ENCODE measurements around the gene SV2C.

SV2C gene

DNA sequence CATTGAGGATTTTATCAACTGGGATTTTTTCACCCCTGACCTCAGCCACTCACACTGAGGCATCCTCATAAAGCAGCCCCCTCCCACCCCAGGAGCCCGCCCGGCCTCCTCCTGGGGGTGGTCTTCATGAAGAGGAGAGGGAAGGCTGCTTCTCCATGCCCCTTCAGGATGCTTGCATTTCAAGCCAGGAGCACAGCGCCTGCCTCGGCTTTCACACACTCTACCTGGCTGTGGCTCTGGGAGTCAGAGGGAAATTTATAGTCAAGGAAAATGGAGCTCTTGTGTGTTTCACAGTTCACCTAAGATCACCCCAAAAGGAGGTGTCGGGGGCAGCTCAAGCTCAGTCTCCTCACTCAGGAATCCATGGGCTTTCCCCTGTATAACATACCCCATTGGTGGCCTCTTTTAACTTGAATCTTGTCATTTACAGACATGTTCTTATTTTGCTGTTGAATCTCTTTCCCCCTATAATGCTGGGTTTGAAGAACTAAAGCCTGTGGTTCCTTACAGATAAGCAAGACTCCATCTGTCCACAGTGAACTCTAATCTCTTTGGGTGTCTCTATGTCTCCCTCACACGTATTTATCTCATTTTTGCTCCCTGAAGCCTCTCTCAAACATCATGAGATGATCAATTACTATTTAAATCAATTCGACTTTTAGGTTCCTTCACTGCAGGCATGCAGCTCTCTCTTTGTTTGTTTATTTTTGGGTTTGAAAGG is 297.3 kb downstream of the SV2C start:
- DNase-seq (ENCODE audit: low read depth): no peak

DNA sequence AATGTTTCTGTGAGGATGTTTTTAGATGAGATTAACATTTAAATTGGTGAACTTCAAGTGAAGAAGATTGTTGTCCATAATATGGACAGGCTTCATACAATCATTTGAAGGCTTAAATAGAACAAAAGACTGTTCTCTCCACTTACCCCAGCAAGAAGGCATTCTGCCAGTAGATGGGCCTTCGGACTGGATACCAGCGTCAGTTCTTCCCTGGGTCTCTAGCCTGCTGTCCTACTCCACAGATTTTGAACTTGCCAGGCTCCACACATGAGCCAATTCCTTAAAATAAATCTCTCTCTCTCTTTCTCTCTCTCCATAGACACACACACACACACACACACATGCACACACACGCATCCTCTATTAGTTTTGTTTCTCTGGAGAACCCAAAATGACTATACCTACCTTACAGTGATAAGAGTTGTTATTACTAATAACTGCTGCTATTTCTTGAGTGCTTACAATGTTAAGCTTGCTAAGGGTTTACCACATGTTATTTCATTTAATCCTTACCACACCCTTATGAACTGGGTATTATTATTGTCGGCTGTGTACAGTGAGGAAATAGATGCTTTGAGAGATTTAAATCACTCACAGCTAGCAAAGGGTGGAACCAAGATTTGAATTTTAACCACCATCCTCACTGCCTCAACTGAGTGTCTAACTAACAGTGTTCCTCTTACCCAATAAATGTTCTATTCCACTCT is 300.1 kb downstream of the SV2C start:
- no peak for DNase-seq (ENCODE audit: low read depth)

DNA sequence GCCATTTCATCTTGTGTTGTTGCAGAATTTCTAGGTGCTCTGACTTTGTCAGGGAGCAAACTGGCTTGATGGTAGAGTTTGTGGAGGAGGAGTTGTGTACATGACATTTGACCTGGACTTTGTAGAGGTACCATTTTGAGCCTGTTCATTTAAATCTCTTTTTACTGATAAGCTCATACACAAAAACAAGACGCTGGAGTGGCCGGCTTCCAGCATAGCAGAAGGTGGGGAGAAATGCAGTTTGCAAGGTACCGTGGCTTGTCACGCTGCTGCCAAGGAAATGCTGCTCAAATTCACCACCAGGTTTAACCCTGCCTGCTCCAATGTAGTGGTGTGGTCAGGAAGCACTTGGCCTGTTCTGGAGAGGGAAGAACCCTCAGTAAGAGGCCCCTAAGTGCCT is 301.0 kb downstream of the SV2C start:
- DNase-seq (ENCODE audit: low read depth): no peak

DNA sequence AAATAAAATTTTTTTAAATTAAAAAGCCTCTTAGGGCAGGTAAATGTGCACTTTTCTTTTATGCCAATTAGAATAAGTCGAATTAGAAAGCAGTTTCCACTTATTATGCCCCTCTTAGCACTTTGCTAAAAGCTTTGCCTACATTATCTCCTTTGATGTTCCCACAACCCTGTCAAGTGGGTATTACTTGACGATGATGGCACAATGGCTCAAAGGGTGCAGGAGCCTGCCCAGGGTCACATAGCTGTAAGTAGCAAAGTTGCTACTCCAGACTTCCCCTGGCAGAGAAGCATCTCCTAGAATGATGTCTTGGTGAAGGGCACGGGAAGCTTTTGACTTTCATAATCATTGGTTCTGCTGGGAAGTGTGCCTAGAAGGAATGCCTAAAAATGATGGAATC is 301.5 kb downstream of the SV2C start:
- DNase-seq (ENCODE audit: low read depth): no peak

DNA sequence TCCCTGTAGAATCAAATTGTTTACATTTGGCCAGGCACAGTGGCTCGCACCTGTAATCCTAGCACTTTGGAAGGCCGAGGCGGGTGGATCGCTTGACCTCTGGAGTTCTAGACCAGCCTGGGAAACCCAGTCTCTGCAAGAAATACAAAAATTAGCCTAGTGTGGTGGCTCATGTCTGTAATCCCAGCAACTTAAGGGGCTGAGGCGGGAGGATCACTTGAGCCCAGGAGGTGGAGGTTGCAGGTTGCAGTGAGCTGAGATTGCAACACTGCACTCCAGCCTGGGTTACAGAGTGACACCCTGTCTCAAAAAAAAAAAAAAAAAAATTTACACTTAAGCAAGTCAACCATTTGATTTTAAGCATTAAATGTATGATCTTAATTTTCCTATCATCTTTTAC is 302.4 kb downstream of the SV2C start:
- DNase-seq (ENCODE audit: low read depth): no peak

DNA sequence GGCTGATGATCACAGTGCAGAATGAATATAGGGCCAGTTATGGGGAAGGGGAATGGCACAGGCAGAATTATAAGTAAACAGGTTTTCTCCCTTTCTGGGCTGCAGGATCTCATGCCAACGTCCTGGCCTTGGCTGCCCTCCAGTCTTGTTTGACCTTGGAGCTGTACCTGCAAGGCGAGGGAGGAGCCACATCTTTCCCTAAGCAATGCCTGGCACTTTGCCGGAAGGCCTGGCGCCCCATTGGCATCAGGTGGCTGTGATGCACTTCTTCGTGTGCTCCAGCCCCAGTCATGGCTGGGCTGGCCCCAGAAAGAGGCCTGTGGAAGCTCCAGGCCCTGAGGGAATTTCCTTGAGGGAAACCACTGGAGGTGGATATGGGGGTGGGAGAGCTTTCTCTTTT is 303.2 kb downstream of the SV2C start:
- DNase-seq (ENCODE audit: low read depth): no peak

DNA sequence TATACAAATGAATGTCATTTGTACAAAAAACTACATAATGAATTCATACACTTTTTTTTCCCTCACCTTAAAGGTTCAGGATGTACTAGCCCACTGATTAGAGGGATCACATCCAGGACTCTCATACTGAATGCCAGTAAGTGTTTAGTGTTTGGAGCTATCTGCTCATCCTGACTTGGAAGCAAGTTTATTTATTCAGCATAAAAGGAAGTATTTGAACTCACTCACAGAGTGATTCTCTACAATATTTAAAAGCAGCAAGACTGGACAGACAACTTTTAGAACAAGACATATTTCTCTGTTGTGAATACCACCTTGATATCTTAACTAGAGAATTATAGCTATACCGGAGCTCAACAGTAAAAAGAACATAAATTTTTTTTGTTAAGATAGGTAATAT is 305.1 kb downstream of the SV2C start:
- DNase-seq (ENCODE audit: low read depth): no peak

DNA sequence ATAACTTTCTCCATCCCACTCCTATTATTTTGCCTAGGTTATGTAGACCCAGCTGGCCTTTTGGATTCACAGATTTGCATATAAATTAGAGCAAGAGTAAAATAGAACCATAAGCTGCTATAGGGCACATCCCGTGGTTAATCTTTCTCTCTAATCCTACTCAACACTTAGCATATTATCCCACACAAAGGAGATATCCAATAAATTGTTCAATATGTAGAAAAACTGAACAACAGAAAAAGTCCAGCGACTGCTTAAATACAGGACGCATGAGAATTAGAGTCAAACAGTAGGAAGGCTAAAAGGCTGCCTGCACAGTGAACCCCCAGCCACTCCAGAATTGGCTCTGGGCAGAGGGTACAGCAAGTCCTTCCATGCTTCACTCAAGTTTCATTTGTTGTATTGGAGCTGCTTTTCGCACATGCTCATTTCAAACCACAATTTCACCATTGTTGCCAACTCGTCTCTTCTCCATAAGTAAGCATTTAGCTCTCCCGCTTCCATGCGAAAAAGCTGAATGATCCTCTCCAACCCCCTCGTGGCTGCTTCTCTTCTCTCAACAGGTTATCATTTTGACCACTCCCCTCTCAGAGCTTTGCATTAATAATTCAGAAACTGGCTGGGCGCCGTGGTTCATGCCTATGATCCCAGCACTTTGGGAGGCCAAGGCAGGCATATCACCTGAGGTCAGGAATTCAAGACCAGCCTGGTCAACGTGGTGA is 305.8 kb downstream of the SV2C start:
- no peak for DNase-seq (ENCODE audit: low read depth)

DNA sequence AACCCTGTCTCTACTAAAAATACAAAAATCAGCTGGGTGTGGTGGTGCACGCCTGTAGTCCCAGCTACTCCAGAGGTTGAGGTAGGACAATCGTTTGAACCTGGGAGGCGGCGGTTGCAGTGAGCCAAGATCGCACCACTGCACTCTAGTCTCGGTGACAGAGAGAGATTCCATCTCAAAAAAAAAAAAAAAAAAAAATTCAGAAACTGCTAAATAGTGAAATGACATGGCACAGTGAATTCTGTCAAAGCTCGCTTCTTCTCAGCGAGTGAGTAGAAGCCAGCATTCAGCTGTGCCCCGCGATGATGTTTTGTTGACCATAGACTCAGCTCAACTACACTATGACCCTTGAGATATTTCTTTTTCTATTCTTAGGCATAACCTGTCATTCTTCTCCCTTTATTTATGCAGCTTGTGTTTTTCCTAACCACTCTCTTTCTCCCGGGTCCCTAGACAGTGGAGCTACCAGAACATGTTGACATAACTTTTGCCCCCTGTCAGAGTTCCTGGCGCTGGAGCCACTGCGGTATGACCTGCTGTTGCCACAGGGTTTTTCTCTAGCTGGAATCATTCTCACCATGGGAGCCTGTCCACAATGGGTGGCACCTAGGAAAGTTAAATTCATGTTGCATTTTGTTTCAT is 306.5 kb downstream of the SV2C start:
- no peak for DNase-seq (ENCODE audit: low read depth)

DNA sequence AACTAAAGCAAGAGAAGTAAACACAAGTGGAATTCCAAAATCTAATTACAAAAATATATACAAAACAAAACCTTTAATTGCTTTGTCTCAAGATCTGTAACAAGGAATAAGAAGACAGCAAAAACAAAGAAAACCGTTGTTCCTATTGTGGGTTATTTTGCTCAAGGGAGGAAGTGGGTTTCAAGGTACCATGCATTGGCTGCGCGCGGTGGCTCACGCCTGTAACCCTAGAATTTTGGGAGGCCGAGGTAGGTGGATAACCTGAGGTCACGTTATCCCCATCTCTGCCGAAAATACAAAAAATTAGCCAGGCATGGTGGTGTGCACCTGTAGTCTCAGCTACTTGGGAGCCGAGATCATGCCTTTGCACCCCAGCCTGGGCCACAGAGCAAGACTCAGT is 307.8 kb downstream of the SV2C start:
- DNase-seq (ENCODE audit: low read depth): no peak

DNA sequence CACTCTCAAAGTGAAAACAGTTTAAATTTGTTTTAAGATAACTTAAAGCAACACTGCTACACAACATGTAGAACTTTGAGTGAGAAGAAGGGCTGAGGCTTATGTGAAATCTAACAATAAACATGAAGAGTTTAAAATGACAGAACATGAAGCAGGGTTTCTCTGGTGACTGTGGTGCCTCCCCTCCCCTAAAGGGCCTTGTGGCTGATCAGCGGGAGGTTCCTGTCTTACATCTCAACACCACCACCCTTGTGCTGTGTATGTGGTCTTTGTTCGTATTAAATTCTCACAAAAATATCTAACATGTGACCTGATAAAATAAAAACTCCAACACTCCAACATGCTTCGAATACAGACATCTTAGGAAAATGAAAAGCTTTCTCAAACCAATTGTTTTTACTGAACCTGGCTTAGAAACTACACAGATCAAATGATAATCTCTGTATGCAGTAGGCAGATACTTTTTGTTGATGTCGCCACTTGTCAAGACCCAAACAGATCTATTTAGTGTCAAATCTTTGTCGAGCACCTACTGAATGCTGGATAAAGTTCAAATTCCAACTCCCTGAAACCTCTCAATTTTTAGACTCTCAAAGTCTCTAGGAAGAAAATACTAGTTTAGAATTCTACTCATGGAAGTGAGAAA is 310.0 kb downstream of the SV2C start:
- no peak for DNase-seq (ENCODE audit: low read depth)

DNA sequence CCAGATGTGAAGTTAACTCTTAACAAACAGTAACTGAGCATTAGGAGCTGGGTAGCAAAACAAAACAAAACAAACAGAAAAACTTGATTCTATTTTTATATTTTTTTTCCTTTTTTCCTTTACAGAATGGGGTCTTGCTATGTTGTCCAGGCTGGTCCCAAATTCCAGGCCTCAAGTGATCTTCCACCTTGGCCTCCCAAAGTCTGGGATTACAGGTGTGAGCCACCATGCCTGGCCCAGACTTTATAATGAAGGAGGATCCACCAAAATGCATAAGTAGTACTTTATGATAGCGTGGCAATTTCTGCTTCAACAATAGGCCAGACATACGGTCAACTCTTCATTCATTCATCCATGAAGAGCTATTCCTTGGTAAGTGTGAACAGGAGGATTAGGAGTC is 314.0 kb downstream of the SV2C start:
- DNase-seq (ENCODE audit: low read depth): no peak

DNA sequence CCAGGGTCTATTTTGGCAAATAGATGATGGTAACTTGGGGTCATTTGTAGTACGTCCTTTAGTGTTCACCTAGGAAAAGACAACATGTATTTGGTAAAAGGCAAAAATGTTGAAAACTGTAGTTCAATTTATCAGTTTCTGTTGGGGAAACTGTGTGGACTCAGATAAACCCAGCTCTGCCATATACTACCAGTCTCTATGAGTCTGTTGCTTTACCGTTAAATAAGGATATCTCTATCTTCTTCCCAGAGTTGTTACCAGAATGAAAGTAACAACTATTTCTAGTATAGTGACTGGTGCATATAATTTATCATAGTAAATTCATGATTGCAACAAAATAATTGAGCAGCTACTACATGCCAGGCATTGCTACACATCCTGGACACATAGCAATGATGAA is 316.1 kb downstream of the SV2C start:
- no peak for DNase-seq (ENCODE audit: low read depth)

DNA sequence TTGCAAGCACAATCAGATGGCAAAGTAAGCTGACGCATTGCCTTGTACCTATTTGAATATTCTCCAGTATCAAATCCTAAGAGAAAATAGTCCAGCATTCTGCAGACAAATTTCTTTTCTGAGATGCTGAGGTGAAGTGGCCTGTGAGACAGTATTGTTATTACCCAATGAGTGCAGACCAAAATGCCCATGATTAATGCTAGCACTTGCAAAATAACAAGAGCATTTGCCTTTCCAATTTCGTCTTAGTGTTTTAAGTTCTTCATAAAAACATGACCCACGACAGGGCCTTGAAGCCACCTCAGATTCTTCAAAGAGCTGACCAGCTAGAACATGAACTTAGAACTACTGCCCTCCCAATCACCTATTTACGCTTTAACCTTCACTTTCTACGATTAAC is 317.3 kb downstream of the SV2C start:
- no peak for DNase-seq (ENCODE audit: low read depth)

DNA sequence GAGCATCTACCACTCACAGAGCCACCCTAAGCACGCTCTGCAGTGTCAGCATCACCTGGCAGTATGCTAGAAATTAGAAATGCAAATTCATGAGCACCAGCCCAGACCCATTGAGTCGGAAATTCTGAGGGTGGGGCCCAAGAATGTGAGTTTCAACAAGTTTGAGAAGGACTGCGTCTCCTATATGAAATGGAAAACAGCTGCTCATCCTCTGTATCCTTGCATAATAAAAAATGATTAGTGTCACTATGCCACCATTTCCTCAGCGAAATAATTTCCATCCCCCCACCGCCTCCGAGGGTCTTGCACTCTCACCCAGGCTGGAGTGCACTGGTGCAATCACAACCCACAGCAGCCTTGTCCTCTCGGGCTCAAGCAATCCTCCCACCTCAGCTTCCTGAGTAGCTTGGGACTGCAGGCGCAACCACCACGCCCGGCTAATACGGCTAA is 318.6 kb downstream of the SV2C start:
- DNase-seq (ENCODE audit: low read depth): no peak

DNA sequence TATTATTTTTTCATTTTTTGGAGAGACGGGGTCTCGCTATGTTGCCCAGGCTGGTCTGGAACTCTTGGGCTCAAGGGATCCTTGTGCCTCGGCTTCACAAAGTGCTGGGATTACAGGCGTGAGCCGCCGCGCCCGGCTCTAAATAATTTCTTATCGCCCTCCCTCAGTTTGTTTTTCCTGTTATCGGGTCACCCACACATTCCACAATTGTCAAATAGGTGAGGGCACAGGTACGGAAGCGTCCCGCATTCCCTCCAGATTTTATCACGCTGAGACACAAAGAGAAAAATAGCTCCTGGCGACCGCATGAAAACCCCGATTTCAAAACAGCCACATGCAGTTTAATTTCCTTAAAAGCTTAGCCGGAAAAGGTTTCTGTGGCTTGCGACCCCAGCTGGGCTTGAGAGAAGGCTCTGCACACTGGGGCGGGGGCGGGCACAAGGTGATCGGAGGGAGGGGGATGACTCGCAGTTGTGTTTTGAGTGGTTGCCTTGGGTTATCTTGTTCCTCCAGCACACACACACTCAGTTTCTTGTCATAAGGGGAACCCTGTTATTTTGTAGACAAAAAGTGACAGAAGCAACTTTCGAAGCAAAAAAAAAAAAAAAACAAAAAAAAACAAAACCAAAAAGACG is 319.2 kb downstream of the SV2C start:
- peak; percentile 34 for DNase-seq (ENCODE audit: low read depth)

DNA sequence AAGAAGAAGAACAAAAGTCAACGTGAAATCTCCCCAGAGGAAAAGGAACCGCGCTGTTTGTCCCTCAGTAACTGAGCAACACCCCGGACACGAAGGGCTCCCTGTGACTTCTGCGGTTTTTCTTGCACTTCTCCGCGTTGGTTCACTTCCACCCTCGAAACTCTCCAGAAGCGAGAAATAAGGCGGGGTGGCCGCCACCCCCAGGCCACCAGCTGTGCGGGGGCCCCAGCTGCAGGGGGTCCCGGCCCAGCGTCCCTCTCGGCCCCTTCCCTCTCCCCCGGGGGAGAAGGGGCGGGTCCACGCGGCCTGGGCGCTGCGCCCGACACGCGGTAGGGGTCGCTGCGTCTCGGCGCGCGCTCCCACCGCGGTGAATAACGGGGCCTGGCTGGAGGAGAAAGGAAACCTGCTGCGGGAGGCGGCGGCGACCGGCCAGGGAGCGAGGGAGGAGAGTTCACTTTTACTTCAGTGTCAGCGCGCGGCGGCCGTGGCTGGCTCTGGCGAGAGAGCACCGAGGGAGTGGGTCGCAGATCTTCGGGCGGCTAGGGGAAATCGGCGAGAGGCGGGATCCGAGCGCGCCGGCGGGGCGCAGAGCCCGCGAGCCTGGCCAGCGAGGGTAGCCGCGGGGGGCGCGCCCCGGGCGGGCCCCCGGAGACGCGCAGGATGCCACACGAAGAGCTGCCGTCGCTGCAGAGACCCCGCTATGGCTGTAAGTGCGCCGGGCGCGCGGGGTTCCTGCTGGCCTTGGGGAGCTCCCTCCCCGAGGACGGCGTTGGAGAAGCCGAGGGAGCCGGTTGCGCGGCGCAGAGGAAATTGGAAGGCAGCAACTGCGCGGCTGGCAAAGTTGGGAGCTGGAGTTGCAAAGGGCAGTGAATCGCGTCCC is 319.9 kb downstream of the SV2C start, which contains the start of gene IQGAP2:
IQGAP2 (plus strand) TSS at position 400 of the 880 bp plus-strand sequence; CDS start at position 661, 261 bp downstream.
- peak; percentile 74 for DNase-seq (ENCODE audit: low read depth)

All from iris pigment epithelial cell (primary cell).